ENCODE measurements around the gene LRRC73.

GRCh38 chr6:43494321-43494720 lies 15.8 kb downstream of the LRRC73 start:
- no peak for TF ChIP-seq CTCF (conservative IDR thresholded peaks at IDR 0.05 in 1 of 2, IDR thresholded peaks at IDR 0.05 in 1 of 2; ENCODE audit: low read depth in 1 of 2, low read length in 2 of 2)
- no peak for TF ChIP-seq EZH2 (IDR thresholded peaks at IDR 0.05; ENCODE audit: low read length, missing control alignments)

All from fibroblast of lung (primary cell).